Left lobe of liver (tissue), 2 donors: Measurements from ENCODE around the gene LNP1. TPM values are rescaled to one million over a fixed set of nuclear protein-coding genes. Genes with fewer than 3 reads are reported as not detected.
"Not testable (repeated sequence)": the region's sequence is repeated elsewhere in the genome, so short reads cannot be mapped to it uniquely, and the experiment has no call there.

ENCODE experiments used
- ATAC-seq: fragments of 200-7000 bp; cut with Tn5 transposase; one replicate; pipeline ENCODE4 v1.9.1; 2020; ENCODE audit warnings: mild to moderate bottlenecking, moderate library complexity
- DNase-seq: peaks from one replicate; pipeline ENCODE4 v3.0.0-alpha.2; 2020; ENCODE audit warnings: low spot score
- total RNA-seq: library from RNA; stranded (reverse); gene quantifications from one replicate; pipeline ENCODE4 v1.2.1, GENCODE V29; 2021
- donor health status: DM: no; HTN: no; CAD: no; lungs with moderate emphysema.
- donor health status: DM: no; HTN: yes; CAD: no.

LNP1 gene, protein sequence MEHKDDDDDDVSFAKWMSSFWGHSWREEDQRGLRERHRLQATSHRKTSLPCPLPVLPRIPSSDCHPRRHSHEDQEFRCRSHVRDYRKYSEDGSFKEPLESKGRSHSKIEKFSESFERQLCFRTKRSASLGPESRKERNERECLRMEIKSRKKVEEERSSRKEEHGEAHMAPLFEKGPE
- total RNA-seq: 2.1 TPM

DNA sequence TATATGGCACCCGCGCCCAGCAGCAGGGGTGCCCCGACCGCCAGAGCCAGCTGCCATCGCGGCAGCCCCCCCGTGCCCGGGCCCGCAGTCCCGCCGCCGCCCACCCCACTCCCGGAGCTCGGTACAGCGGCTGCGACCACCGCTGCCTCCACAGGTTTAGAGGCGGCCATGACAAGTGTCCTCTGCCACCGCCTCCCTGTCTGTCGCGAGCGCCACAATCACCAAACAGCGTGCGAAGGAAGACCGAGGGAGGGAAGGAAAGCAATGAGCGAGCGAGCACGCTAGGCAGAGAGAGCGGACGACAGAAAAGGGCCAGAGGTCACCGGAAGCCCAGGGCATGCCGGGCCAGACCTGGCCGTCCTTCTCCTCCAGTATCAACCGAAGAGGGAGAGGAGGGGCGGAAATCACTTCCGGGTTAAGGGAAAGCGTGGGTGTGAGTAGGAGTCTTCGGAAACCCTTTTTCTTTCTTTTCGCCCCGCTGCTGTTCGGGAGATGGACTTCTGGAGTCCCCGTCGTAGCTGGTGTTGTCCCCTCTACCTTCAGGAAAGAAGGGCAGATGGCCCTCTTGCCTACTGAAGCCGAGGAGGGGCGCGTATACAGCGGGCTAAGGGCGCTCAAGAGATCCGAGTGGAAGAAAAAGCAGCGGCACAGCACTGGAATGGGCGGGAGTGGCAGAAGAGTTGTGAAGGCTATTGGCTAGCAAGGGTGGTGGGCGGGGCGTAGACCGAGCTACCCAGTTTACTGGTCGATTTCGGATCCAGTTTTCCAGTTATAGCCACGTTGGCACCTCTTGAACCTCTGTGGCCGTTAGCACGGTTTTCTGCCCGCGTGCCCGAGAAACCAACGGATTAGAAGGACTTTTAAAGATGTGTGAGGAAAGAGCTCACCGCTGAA, at the start of gene LNP1, which contains the start of gene TOMM70:
Gene LNP1, plus strand, starts transcription at position 760 of the 894 bp plus-strand sequence. CDS start 28,191 bp downstream, outside the sequence.
Gene TOMM70, minus strand, starts transcription at position 310 of the 894 bp plus-strand sequence. Its CDS starts 140 bp downstream, at position 170.
- DNase-seq (peak; percentile 97), ATAC-seq (peak; percentile 90)

DNA sequence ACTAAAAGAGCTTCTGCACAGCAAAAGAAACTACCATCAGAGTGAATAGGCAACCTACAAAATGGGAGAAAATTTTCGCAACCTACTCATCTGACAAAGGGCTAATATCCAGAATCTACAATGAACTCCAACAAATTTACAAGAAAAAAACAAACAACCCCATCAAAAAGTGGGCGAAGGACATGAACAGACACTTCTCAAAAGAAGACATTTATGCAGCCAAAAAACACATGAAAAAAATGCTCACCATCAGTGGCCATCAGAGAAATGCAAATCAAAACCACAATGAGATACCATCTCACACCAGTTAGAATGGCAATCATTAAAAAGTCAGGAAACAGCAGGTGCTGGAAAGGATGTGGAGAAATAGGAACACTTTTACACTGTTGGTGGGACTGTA, 49.6 kb upstream of the LNP1 start:
- not testable (repeated sequence) for DNase-seq, ATAC-seq

DNA sequence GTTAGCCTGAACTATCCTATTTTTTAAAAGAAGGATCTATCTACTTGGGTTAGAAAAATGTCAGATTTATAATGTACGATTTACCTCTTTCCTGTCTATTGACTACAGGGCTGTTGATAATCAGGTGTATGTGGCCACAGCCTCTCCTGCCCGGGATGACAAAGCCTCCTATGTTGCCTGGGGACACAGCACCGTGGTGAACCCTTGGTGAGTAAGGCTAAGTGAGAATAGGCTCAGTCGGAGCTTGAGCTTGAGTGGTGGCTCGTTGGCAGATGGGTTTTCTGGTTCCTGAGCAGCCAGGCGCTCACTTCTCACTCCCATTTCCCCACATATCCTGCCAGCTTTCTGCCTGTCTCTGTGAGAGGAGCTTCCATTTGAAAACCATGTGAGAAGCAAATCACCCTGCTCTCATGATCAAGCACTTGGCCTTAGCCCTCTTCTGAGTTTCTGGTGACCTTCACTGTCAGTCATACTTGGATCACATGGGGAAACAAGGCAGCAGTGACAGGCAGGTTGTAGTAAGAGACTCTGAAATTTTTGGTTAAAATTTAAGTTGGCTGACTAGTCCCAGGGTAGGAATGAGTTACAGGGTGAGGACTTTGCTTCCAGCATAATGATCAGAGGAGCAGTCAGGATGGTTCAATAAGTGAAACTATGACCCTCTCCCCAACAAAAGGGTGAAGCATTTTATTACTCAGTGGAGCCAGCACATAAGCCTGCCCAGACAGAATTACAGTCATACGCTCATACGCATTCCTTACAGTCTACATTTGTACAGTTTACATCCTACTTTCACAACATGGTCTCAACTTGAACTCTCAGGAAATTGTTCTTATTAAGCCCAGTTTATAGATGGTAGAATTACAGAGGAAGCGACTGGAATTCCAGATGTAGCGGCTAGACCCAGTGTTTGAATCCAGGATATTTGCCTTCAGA, 48.8 kb upstream of the LNP1 start:
- ATAC-seq (peak; percentile 90), DNase-seq (peak; percentile 66)

DNA sequence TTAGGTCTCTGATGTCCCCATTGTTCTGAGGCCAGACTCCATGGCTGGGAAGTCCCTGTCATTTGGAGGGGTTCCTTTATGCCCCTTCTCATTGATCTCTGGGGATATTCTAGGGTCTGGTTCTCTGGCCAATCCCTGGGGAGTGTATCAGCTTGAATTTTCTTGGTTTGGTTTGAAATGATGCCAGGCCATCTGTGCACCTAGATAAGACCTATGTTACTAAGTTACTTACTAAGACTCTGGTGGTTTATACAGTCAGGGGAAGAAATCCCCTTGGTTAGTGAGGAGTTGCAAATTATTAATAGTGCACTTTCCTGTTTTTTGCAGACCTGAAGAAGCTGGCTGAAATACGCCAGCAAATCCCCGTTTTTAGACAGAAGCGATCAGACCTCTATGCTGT, 46.5 kb upstream of the LNP1 start:
- ATAC-seq (no peak), DNase-seq (no peak)

DNA sequence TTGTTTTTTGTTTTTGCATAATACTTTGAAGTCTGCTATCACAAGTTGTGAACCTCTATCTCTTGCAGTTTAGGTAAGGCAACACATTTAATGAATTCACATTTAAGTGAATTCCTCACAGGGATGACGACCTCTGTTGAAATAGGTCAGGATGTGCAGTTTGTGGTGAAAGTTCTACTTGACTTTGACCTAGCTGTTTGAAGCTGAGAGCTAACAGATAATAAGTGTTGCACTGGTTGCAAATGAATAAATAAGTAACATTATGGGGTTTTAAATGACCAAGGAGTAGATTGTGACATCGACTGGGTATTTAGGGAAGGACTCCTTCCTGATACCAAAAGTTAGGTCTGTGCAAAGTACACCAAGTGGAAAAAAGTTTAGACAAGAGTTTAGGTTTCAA, 42.9 kb upstream of the LNP1 start:
- ATAC-seq: peak; percentile 77

DNA sequence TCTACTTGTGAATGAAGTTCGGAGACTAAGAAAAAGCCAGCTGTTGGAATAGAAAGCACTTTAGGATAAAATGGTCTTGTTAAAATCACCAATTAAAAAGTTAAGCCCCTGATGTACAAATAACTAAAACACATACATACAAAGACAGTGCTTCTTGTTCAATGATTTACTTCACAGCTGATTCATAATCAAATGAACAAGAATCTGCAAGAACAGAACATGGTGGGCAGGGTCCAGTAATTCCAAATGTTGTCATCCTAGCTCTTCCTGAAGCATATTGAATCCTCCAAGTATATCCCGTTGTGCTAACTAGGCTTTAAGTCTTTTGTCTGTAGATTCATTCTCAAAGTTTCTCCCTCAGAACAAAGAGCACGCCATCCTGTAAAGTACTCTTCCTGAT, 42.3 kb upstream of the LNP1 start:
- ATAC-seq (no peak), DNase-seq (no peak)

More for the DNA sequence above, 42.9 kb upstream of the LNP1 start:
- no peak for DNase-seq

DNA sequence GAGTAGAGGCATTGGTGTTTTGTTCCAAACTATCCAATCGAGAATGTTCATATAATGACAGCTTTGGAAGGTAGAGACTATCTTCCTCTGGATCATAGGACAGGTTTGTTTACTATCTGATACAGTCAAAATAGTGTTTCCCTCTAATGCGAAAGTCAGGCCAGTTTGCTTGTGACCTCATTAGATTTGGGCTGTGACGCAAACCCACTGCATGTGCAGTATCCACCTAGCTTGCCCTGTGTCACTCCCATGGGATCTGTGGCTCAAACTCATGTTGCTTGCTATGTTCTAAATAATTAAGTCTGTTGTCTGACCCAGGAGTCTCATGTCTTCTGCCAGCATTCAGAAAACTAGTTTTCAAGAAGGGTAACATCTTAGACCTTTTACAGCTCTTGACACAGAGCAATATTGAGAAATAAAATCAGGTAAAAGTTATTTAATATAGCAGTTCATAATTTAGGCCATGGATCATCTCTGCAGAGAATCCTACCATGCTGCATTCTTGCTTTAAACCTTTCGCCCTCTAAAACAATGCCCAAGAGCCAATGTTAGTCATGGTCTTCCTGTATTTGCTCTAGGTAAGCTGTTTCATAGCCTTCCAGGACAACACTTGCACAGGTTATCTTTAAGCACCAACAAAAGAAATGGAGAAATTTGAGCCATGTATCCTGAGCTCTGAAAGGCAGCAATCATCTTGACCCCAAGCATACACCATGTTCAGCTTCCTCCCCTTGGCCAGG, 40.4 kb upstream of the LNP1 start:
- DNase-seq (no peak), ATAC-seq (peak; percentile 18)

DNA sequence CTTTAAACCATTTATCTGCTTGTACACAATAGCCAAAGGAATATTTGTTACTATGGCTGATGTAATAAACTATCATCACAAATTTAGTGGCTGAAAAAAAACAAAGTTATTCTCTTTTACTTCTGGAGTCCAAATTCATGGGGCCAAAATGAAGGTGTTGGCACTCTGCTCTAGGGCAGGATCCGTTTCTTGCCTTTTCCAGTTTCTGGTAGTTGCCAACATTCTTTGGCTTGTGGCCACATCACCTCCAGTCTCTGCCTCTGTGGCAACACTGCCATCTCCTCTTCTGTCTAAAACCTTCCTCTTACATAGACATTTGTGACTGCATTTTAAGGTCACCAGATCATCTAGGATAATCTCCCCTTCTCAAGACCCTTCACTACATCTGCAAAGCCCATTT, 39.4 kb upstream of the LNP1 start:
- ATAC-seq: peak; percentile 52
- DNase-seq: peak; percentile 55

DNA sequence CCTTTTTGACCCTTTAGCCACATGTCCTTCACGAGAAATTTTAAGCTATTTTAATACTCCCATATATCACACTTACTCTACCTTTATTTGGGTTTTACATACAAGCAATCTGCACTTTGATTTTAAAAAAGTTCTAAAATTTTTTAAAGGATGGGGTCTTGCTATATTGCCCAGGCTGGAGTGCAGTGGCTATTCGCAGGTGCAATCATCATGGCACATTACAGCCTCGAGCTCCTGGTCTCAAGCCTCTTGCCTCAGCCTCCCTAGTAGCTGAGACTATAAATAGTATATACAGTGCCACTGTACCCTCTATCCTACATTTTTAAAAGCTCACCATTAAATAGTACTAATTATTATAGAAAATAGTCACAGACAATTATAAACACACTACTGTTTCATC, 36.9 kb upstream of the LNP1 start:
- ATAC-seq (no peak), DNase-seq (no peak)

DNA sequence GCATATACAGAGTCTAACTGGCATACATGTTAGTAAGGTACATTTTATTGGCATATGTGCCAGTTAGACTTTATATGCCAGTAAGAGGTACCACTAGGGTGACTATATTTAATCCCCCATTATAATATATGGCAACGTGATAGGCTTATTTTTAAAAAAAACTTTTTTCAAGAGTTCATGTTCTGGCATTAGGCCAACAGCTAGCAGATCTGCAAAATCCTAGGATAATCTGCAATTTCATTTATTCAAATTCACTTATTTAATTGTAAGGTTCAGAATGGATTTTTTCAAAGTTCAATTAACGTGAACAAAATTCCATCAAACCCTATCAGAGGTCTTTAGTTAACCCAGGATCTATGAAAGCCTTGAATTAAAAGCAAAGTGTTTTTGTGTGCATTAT, 34.9 kb upstream of the LNP1 start:
- DNase-seq: no peak
- ATAC-seq: no peak

DNA sequence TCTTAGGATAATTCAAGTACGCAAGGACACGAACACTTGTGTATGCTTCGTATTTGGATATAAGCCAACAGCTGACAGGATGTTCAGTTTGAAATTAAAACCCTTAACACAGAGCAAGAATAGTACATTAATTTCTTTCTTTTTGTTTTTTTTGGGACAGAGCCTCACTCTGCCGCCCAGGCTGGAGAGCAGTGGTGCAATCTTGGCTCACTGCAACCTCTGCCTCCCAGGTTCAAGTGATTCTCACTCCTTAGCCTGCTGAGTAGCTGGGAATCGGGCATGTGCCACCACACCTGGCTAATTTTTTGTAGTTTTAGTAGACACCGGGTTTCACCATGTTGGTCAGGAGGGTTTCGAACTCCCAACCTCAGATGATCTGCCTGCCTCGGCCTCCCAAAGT, 32.9 kb upstream of the LNP1 start:
- DNase-seq: no peak
- peak; percentile 58 for ATAC-seq

DNA sequence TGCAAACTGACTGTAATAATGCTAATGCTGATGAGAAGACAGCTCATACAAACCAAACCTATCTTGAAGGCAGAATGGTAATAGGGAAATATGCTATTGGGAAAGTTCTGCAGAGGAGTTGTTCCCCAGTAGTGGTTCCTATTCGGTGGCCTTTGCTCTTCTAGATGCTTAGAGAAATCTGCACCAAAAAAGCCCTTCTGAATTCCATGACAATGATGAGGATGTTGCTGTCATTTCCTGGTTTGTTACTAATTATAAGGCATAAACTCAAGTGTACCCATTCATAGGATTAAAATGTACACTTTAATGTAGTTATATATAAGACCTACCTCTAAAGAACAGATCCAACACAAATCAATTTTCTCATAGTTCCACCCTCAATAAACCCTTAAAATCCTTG, 30.6 kb upstream of the LNP1 start:
- DNase-seq (no peak), ATAC-seq (no peak)

DNA sequence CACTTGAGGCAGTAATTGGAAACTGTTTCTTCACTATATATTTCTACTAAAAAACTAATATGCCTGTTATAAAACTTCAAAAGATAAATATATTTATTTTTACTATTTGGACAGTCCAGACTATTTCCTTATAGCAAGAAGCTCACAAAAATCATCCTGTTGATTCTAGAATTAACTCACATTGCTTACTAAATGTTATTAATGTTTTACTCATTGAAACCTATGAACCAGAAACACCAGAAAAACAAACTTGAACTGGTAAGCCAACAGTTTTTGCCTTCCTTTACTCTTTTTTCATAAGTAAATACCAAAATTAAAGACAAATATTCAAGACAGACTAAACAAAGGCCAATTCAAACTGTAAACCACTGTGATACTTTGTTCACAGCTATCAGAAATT, 26.8 kb upstream of the LNP1 start:
- peak; percentile 42 for ATAC-seq
- DNase-seq: no peak

DNA sequence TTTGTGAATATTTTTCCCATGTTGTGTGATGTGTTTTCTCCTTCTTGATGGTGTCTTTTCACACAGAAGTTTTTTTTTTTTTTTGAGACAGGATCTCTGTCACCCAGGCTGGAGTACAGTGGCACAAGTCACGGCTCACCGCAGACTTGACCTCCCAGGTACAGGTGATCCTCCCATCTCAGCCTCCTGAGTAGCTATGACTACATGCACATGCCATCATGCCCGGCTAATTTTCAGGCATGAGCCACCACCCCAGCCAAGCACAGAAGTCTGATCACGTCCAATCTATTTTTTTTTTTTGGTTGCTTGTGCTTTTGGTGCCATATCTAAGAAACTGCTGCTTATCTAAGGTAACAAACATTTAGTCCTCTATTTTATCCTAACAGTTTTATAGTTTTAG, 25.0 kb upstream of the LNP1 start:
- no peak for ATAC-seq
- no peak for DNase-seq

DNA sequence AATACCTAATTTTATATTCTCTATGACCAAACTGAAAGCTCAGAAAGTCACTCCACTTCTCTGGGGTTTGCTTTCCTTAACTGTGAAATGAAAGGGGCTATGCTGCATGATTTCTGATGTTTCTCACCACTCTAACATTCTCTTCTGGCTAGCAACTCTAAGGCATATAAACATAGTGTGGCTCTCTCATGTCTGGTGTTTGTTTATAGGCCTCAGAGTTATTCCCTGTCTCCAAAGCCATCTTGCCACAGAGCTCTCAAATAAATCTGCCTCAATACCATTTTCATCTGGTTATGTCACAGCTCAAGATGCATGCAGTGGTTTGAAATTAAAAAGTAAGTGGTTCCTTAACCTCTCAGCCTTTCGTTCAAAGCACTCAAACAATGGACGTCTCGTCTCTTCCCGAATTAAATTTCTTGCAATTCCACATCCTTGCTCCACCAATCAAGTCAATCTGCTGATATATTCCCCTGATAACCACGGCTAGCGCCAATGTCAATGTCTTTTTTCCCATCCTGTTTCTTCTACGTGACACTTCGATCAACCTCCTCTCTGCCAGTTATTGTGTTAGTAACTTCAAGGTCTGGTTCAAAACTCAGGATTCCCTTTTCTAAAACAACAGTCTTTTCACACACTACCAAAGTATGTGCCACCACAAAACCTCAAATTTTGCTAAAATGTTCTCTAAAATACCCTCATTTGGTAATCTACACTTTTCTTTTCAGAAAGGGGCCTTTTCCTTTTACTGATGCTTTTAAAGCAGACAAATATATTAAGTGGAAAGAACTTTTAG, 16.4 kb upstream of the LNP1 start:
- no peak for ATAC-seq

DNA sequence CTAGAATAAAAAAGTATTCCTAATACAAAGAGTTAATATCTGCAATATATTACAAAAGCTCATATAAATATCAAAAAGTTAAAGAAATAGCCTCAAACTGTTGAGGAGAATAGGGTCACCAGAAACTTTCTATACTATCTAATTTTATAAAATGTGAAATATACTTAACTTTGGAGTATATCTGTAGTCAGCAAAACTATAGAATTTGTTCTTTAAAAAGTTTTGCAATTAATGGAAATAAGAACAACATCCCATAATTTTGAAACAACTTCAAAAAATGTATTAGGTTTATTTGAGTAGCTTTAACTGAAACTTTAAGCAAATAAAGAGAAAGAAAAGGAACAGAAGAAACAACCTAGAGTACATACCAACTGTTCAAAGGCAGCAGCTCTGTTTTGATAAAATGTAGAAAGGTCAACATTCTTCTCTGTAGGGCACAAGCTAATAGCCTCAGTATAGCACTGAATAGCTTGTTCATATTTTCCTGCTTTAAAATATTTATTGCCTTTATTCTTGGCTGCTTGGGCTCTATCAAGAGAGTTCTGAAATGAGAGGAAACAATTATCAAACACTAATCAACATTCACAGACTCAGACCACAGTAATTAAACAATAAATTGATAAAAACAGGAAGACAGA, 14.8 kb upstream of the LNP1 start:
- no peak for DNase-seq
- ATAC-seq: peak; percentile 79

More for the DNA sequence above, 16.4 kb upstream of the LNP1 start:
- no peak for DNase-seq

DNA sequence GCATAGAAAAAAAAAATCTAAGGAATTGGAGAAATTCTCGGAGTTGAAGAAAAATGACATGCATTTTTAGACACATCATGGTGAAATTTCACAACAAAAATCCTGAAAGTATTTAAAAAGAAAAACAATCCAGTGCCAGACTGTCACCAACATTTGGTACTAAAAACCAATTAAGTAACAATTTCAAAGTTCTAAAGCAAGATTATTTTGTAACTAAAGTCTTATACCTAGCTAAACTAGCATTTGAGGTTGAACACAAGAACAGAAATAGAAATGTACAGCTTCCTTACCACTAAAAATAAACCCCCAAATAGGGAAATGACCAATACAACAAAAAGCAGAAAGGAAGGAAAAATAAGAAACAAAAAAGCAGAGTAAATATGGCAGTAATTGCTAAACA, 12.3 kb upstream of the LNP1 start:
- DNase-seq (no peak), ATAC-seq (no peak)

DNA sequence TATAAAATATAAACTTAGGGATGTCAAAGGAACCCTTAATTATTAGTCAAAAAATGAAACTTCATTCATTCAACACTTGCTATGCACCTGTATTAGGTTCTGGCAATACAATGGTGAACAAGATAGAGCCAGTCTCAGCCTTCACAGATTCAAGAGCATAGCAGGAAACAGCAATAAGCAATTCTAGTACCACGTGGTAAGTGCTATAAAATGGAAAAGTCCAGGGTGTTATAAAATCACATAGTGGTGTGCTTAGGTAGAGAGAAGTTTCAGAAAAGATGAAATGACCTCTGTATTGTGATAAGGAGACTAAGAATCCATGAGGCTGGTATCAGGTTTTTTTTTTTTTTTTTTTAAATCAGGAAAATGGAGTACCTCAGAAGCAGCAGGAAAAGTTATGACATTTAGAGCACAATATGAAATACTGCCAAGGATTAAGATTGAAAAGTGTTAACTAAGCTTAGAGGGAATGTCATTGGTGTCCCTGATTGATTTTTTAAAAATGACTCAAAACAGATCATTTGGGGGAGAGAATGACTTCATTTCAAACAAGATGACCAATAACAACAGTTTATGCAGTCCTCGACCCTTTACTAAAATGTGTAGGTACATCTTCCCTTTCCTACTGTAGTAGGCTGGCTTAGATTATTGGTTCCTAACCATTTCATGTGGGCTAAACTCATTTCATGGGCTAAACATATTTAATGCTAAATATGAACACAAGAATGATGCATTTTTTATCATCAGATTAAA, 5.5 kb upstream of the LNP1 start:
- no peak for ATAC-seq

More for the DNA sequence above, 5.5 kb upstream of the LNP1 start:
- DNase-seq: no peak
